Peyer's patch (tissue), 4 donors: ENCODE results near the gene E2F2.

ENCODE experiments used
- CTCF ChIP-seq, 6 experiments: fragments of 450-650 bp in 4 of 6; fragments of 200-600 bp in 2 of 6; sonication (generic) in 1 of 6; IDR thresholded peaks; one replicate each; pipeline ENCODE4 v1.5.1; 2017 to 2019; ENCODE audit warnings: antibody characterized with exemption in 6 of 6, mild to moderate bottlenecking in 3 of 6, moderate library complexity in 1 of 6
- POLR2A ChIP-seq, 2 donors: fragments of 450-650 bp; IDR thresholded peaks; one replicate each; pipeline ENCODE4 v1.5.1; 2017; ENCODE audit warnings: antibody characterized with exemption in 2 of 2, mild to moderate bottlenecking in 2 of 2, moderate library complexity in 2 of 2

DNA sequence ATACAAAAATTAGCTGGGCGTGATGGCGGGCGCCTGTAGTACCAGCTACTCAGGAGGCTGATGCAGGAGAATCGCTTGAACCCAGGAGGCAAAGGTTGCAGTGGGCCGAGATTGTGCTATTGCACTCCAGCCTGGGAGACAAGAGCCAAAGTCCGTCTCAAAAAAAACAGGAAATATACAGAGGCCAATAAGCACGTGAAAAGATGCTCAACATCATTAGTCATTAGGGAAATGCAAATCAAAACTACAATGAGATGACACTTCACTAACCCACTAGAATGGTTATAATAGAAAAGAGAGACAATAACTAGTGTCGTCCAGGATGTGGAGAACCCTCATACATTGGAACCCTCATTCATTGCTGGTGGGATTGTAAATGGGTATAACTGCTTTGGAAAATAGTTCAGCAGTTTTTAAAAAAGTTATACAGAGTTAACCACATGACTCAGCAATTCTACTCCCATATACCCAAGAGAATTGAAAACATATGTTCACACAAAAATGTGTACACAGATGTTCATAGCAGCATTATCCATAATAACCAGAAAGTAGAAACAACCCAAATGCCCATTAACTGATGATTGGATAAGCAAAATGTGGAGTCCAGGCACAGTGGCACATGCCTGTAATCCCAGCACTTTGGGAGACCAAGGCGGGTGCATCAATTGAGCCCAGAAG lies 6.4 kb upstream of the E2F2 start:
- TF ChIP-seq POLR2A (IDR thresholded peaks at IDR 0.05) (peak in 1 of 2 donors; percentile 22), CTCF (IDR thresholded peaks at IDR 0.05) (no peak)
